IPS DF 6.9 (cell line): Measurements from ENCODE around the gene HARBI1.

Experiments used
- DNase-seq: peaks from one replicate; pipeline ENCODE4 v3.0.0-alpha.2; 2013; ENCODE audit warnings: low read depth, low spot score
- H3K27ac ChIP-seq: one replicate; pipeline ENCODE4 v1.5.1; 2013; ENCODE audit warnings: low read length, control low read depth
- H3K27me3 ChIP-seq: 2 replicates; pipeline ENCODE4 v1.6.1; 2013; ENCODE audit warnings: mild to moderate bottlenecking, low read length; ENCODE audit not compliant: control insufficient read depth, insufficient read depth
- H3K36me3 ChIP-seq: 2 replicates; pipeline ENCODE4 v1.6.1; 2013; ENCODE audit warnings: low read length; ENCODE audit not compliant: control insufficient read depth, insufficient read depth
- H3K4me1 ChIP-seq: 2 replicates; pipeline ENCODE4 v1.6.1; 2013; ENCODE audit warnings: low read length; ENCODE audit not compliant: control insufficient read depth, insufficient read depth
- H3K4me3 ChIP-seq: 2 replicates; pipeline ENCODE4 v1.5.1; 2013; ENCODE audit warnings: mild to moderate bottlenecking, low read length
- H3K9me3 ChIP-seq: 2 replicates; pipeline ENCODE4 v1.6.1; 2013; ENCODE audit warnings: low read length, inconsistent platforms; ENCODE audit not compliant: control insufficient read depth, insufficient read depth
- WGBS: extraction: QIAGEN DNeasy Blood & Tissue Kit; methylation state at CpG from one replicate; pipeline ENCODE4 v1.1.7; 2013; ENCODE audit warnings: mixed read lengths, missing lambda C conversion rate; ENCODE audit not compliant: insufficient read length, insufficient coverage; 5-methylcytosine and 5-hydroxymethylcytosine counted together

The HARBI1 gene

DNA sequence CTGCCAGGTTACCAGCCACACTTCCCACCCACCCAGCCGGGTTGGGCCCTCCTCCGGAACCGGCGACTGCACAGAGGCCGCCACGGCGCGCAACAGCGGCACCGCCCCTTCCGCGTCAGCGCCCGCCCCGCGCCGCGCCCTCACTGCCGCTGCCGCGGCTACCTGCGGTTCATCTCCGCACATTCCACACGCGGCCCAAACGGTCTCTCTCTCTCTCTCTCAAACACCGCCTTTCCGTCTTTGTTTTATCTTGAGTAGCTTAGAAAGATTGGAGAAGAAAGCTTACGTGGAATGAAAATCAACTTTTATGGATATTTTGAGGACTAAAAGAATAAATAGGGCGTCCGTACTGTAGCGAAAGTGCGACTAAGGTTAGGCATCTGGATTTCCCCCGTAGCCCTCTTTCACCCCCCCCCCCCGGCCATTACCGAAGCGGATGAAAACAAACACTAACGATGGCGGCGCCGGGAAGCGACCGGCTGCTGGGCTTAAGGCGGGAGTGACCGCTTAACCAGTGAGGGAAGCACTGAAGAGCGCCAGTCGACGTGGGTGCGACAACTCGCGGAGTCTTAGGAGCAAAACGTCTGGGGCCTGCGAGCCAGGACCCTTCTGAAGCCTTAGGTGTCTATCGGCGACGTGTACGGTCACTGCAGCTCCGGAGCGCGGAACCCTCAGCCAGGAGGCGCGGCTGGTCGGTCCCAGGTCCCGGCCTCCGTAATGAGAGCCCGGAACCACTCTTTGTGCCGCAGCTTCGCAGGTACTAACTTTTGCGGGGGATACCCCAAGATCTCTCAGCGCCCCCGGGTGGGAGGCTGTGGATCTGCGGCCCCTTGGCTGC is at the start of gene HARBI1, which contains the start of gene ATG13:
Gene HARBI1, minus strand, starts transcription at position 94 of the 838 bp plus-strand sequence. CDS start 990 bp downstream, outside the sequence.
Gene ATG13, plus strand, starts transcription at position 420 of the 838 bp plus-strand sequence. CDS start 26,739 bp downstream, outside the sequence.
- Histone ChIP-seq H3K27me3 (no peaks in the 10 kb centered on the region), H3K27ac (no peak within 1 kb of the TSS), H3K36me3 (no peaks in the 10 kb centered on the region), H3K4me1 (no peaks in the 10 kb centered on the region), H3K9me3 (no peaks in the 10 kb centered on the region), H3K4me3 (peak within 1 kb of the TSS; percentile 87)
- WGBS = no CpG with 5 or more reads among the region's 72 CpGs
- DNase-seq = peak; percentile 72

DNA sequence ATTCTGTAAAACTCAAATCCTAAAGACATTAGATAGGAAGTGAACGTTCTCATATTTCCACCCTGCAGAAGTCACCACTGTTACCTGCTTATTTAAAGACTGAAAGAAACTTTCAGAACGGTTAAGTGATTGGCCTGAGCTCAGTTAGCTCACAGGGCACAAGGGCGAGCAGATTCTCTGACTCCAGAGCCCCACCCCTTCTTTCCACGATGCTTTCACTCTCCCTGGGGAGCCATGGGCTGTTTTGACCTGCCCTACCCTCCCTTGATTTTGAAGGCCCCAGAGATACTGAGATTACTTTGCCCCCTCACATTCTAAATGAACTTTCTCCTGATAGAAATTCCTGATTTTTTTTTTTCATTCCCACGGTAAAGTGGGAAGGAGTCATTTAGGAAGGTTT is 49.5 kb upstream of the HARBI1 start:
- H3K27ac ChIP-seq = no peak overlapping the region
- H3K36me3 ChIP-seq = peaks cover 18% of the 10 kb centered on the region; the same call in 1 of the 2 replicates

DNA sequence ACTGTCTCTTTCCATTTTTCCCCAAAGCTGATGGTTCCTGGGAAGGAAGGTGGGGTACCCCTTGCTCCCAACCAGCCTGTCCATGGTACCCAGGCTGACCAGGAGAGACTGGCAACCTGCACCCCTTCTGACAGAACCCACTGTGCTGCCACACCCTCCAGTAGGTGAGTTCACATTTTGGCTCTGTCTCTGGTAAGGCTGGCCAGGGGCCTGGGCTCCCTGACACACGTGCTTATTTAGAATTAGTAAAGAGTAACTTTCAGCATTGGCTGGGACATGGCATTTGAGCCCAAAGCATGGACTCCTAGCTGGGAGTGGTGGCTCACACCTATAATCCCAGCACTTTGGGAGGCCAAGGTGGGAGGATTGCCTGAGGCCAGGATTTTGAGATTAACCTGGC is 48.3 kb upstream of the HARBI1 start:
- H3K27ac ChIP-seq = no peak overlapping the region
- no CpG with 5 or more reads among the region's 1 CpG for WGBS
- no peaks in the 10 kb centered on the region for H3K27me3 ChIP-seq
- H3K9me3 ChIP-seq = no peaks in the 10 kb centered on the region
- H3K4me1 ChIP-seq = no peaks in the 10 kb centered on the region
- no peak for DNase-seq
- H3K4me3 ChIP-seq = no peak overlapping the region
- H3K36me3 ChIP-seq = peaks cover 18% of the 10 kb centered on the region; the same call in 1 of the 2 replicates

More for the DNA sequence above, 49.5 kb upstream of the HARBI1 start:
- Histone ChIP-seq H3K27me3 (no peaks in the 10 kb centered on the region), H3K4me1 (no peaks in the 10 kb centered on the region), H3K4me3 (no peak overlapping the region), H3K9me3 (no peaks in the 10 kb centered on the region)
- WGBS = no CpG with 5 or more reads among the region's 5 CpGs
- DNase-seq = no peak

GRCh38 chr11:46664612-46665011 is 47.6 kb upstream of the HARBI1 start:
- DNase-seq = no peak
- H3K27me3 ChIP-seq = no peaks in the 10 kb centered on the region
- no peaks in the 10 kb centered on the region for H3K4me1 ChIP-seq
- no CpG with 5 or more reads among the region's 6 CpGs for WGBS
- no peak overlapping the region for H3K27ac ChIP-seq
- H3K4me3 ChIP-seq = no peak overlapping the region
- peaks cover 19% of the 10 kb centered on the region; the same call in 1 of the 2 replicates for H3K36me3 ChIP-seq
- no peaks in the 10 kb centered on the region for H3K9me3 ChIP-seq

DNA sequence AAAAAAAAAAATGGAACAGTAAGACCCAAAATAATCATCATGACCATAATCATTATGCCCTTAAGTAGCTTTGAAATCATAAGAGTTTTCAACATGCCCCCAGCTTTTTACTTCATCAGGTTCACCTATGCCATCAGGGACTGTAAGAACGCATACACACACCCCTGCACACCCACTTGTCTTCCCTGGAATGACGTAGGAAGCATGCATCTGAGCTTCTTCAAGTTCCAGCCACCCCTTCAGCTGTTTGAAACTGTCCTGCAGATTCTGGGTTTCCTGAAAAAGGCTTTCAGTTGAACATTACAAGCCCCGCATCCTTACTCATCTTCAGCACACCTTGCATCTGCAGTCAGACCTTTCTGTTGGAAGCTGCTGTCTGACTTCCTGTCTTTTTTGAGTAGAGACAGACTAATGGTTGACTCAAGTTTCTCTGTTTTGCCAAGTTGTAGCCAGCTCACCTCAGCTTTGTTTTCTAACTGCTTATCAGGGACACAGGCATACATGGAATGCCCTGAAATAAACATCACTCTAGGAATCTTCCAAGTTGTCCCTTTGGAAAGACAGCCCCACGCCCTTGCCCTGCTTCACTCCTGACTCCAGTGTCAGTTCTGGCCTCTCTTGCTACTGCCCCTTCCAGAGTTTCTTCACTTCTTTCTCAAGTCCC is 46.4 kb upstream of the HARBI1 start:
- DNase-seq = no peak
- Histone ChIP-seq H3K27ac (no peak overlapping the region), H3K27me3 (no peaks in the 10 kb centered on the region), H3K4me1 (no peaks in the 10 kb centered on the region), H3K36me3 (peaks cover 13% of the 10 kb centered on the region; the same call in 1 of the 2 replicates), H3K4me3 (no peak overlapping the region), H3K9me3 (no peaks in the 10 kb centered on the region)
- WGBS = no CpG with 5 or more reads among the region's 4 CpGs

GRCh38 chr11:46662366-46662765 is 45.3 kb upstream of the HARBI1 start:
- Histone ChIP-seq H3K27ac (no peak overlapping the region), H3K27me3 (no peaks in the 10 kb centered on the region), H3K4me3 (no peak overlapping the region), H3K36me3 (peaks cover 9% of the 10 kb centered on the region), H3K9me3 (no peaks in the 10 kb centered on the region), H3K4me1 (no peaks in the 10 kb centered on the region)
- no peak for DNase-seq

DNA sequence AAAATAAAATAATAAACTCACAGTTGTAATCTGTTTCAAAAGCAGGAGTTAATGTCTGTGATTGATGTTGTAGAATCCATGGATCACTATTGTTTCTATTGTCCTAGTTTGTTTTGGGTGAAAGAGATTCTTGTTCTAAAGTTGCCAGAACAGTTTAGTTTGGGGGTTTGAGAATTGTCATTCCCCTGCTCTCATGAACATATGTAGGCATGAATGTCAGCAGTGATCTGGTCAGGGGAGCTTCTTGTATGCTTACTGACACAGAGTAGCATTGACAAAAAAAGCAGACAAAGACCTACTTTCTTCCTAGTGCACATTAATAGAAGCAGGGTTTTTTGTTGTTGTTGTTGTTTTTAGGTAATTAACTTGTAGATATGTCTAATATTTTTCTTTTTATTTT is 44.8 kb upstream of the HARBI1 start:
- Histone ChIP-seq H3K27me3 (no peaks in the 10 kb centered on the region), H3K4me1 (no peaks in the 10 kb centered on the region), H3K27ac (no peak overlapping the region), H3K4me3 (no peak overlapping the region), H3K9me3 (no peaks in the 10 kb centered on the region), H3K36me3 (peaks cover 11% of the 10 kb centered on the region)
- DNase-seq = no peak

- WGBS = no CpG with 5 or more reads among the region's 1 CpG
- Histone ChIP-seq H3K27ac (no peak overlapping the region), H3K4me1 (no peaks in the 10 kb centered on the region), H3K36me3 (peaks cover 9% of the 10 kb centered on the region), H3K27me3 (no peaks in the 10 kb centered on the region), H3K9me3 (no peaks in the 10 kb centered on the region), H3K4me3 (no peak overlapping the region)
- no peak for DNase-seq
Observed at GRCh38 chr11:46659908-46660307, 42.9 kb upstream of the HARBI1 start.

GRCh38 chr11:46658259-46658658 is 41.2 kb upstream of the HARBI1 start:
- Histone ChIP-seq H3K4me1 (no peaks in the 10 kb centered on the region), H3K9me3 (no peaks in the 10 kb centered on the region), H3K27me3 (no peaks in the 10 kb centered on the region), H3K4me3 (no peak overlapping the region), H3K27ac (no peak overlapping the region), H3K36me3 (peaks cover 9% of the 10 kb centered on the region)
- DNase-seq = no peak
- no CpG with 5 or more reads among the region's 4 CpGs for WGBS

GRCh38 chr11:46657186-46657585 is 40.2 kb upstream of the HARBI1 start:
- no peak for DNase-seq
- H3K9me3 ChIP-seq = no peaks in the 10 kb centered on the region
- no peak overlapping the region for H3K27ac ChIP-seq
- peaks cover 9% of the 10 kb centered on the region for H3K36me3 ChIP-seq
- H3K4me1 ChIP-seq = no peaks in the 10 kb centered on the region
- no peaks in the 10 kb centered on the region for H3K27me3 ChIP-seq
- no peak overlapping the region for H3K4me3 ChIP-seq
- no CpG with 5 or more reads among the region's 3 CpGs for WGBS
